Mucosa of descending colon (tissue), 3 donors: ENCODE results near the gene IREB2. TPM values are rescaled to one million over a fixed set of nuclear protein-coding genes. Genes with fewer than 3 reads are reported as not detected.

Experiments
- ATAC-seq: fragments of 200-7000 bp; cut with Tn5 transposase; one replicate; pipeline ENCODE4 v1.9.1; 2020; ENCODE audit warnings: mild to moderate bottlenecking, moderate library complexity
- DNase-seq, 3 donors: peaks; one replicate each; pipeline ENCODE4 v3.0.0-alpha.2; 2020
- H3K36me3 ChIP-seq: fragments of 200-600 bp; one replicate; pipeline ENCODE4 v1.8.0; 2021; ENCODE audit warnings: low read depth, mild to moderate bottlenecking
- H3K4me1 ChIP-seq: fragments of 200-600 bp; one replicate; pipeline ENCODE4 v1.8.0; 2021; ENCODE audit warnings: low read depth, mild to moderate bottlenecking
- H3K4me3 ChIP-seq: fragments of 200-600 bp; one replicate; pipeline ENCODE4 v1.8.0; 2021; ENCODE audit warnings: mild to moderate bottlenecking
- H3K9me3 ChIP-seq: fragments of 200-600 bp; one replicate; pipeline ENCODE4 v1.8.0; 2021; ENCODE audit warnings: mild to moderate bottlenecking
- intact Hi-C, 2 donors: fragments of 100-400 bp; cut with DNase I in 1 of 2; cut with micrococcal nuclease in 1 of 2; formaldehyde crosslinking; loops; one replicate each; pipeline versions ENCODE4 v1.11.0 to v1.11.1; 2022; cut with DNase I, micrococcal nuclease
- total RNA-seq, 3 donors: library from RNA; stranded (reverse); fragmentation: NEBNext Ultra II Directional in 2 of 3; extraction: Animal tissue kit (Norgen Biotek cat#: 25700) in 2 of 3; gene quantifications; one replicate each; pipeline versions ENCODE4 v1.2.1 to v1.2.4, GENCODE V29; 2021 to 2023
- TF ChIP-seq, protein P1 (sequence below): fragments of 200-600 bp; IDR thresholded peaks from one replicate; pipeline ENCODE4 v1.8.0; 2022; ENCODE audit warnings: antibody characterized with exemption, mild to moderate bottlenecking
- donor health status: DM: no; HTN: no; CAD: no; lungs with moderate emphysema.
- donor health status: DM: no; HTN: no; CAD: no.
- donor health status: DM: no; HTN: yes; CAD: no.

The IREB2 gene
- total RNA-seq, 3 donors from 2014 or later = 51.7 to 62.7 (median 62.0) TPM

DNA sequence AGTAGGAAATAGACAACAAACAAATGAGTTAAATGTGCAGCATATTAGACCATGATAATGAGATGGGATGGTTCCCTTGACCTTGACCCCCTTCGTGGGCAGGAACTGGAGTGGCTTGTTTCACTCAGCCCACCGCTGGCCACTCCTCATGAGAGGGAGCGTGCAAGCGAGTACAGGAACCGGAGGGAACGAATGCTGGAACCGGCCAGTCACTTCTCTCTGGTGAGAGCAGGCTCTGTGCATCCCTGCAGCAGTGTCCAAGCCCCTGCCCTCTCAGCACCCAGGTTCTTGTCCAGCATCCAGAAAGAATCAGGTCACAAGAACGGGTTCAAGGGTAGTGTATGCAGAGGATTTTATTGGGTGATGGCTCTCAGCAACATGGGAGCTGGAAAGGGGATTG is 17.2 kb upstream of the IREB2 start:
- intact Hi-C loops = loop anchor here (5.0 kb wide), 2 partner anchors 103 to 113 kb away; no protein-coding TSS in a partner anchor
- H3K4me1 ChIP-seq = peaks cover 33% of the 10 kb centered on the region
- no peak for ATAC-seq

DNA sequence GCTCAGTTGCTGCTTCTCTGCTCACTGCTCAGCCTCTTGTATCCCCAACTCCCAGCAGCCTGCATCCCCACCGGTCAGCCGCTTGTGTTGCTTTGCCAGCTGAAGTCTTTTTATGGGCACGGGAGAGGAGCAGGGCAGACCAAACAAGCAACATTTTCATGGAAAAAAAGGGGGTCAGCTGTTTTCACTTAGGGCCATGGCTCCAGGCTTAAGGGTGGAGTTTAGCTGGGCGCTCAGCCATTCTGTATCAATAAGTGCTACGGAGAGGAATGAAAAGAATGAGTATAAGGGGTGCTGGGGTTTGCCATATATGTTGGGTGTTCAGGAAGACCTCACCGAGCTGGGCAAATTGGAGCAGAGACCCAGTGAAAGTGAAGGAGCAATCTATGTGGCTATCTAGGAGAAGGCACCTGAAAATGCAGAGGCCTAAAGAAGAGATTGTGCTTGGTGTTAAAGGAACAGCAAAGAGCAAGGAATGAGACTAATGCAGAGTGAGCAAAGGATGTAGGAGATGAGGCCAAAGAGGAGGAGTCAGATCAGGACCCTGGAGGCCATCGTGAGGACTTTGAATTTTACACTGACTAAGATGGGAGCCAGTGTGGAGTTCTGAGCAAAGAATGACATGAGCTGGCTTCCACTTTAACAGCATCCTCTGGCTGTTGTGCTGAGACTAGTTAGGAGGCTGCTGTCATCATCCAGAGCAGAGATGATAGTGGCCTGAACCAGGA is 16.6 kb upstream of the IREB2 start:
- H3K4me1 ChIP-seq = peaks cover 27% of the 10 kb centered on the region
- H3K36me3 ChIP-seq = no peaks in the 10 kb centered on the region
- intact Hi-C loops = loop anchor here (5.0 kb wide), 2 partner anchors 104 to 114 kb away; no protein-coding TSS in a partner anchor
- H3K9me3 ChIP-seq = no peaks in the 10 kb centered on the region
- DNase-seq = no peak
- no peak for ATAC-seq
- no peak overlapping the region for H3K4me3 ChIP-seq
- TF ChIP-seq, protein P1, sequence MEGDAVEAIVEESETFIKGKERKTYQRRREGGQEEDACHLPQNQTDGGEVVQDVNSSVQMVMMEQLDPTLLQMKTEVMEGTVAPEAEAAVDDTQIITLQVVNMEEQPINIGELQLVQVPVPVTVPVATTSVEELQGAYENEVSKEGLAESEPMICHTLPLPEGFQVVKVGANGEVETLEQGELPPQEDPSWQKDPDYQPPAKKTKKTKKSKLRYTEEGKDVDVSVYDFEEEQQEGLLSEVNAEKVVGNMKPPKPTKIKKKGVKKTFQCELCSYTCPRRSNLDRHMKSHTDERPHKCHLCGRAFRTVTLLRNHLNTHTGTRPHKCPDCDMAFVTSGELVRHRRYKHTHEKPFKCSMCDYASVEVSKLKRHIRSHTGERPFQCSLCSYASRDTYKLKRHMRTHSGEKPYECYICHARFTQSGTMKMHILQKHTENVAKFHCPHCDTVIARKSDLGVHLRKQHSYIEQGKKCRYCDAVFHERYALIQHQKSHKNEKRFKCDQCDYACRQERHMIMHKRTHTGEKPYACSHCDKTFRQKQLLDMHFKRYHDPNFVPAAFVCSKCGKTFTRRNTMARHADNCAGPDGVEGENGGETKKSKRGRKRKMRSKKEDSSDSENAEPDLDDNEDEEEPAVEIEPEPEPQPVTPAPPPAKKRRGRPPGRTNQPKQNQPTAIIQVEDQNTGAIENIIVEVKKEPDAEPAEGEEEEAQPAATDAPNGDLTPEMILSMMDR = no peak

More for the DNA sequence above, 17.2 kb upstream of the IREB2 start:
- no peaks in the 10 kb centered on the region for H3K36me3 ChIP-seq
- H3K9me3 ChIP-seq = no peaks in the 10 kb centered on the region
- TF ChIP-seq, protein P1 = no peak
- DNase-seq = no peak
- no peak overlapping the region for H3K4me3 ChIP-seq

DNA sequence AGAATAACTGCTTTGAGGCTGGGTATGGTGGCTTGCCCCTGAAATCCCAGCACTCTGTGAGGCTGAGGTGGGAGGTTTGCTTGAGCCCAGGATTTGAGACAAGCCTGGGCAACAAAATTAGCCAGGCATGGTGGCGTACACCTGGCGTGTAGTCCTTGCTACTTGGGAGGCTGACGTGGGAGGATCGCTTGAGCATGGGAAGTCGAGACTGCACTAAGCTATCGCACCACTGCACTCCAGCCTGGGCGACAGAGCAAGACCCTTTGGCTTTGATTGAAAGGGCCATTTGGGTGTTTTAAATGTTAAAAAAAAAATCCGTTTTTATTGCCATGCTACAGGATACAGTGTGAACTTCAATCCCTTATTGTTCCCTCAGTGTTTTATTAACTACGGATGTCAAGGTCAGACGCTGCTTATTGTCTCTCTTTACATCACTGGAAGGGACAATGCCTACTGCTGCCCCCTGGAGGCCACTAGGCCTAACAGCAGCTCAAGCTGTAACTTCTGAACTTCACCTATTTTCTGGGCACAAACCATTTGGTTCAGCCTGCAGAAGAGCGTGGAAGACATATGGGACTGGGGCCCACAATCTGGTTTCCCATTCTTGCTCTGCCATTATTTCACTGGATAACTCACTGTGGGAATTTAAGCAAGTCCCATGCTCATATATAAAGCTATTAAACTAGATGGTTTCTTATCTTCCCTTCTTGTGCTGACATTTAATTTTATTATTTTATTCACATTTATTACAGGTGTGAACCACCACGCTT is 15.3 kb upstream of the IREB2 start:
- peaks cover 20% of the 10 kb centered on the region for H3K4me1 ChIP-seq
- H3K9me3 ChIP-seq = no peaks in the 10 kb centered on the region
- TF ChIP-seq, protein P1 = peak; percentile 89
- no peaks in the 10 kb centered on the region for H3K36me3 ChIP-seq
- no peak overlapping the region for H3K4me3 ChIP-seq
- peak; percentile 69 to 82 (median 80) for DNase-seq
- peak; percentile 98 for ATAC-seq
- intact Hi-C loops = loop anchor here (5.0 kb wide), 2 partner anchors 105 to 115 kb away; no protein-coding TSS in a partner anchor

DNA sequence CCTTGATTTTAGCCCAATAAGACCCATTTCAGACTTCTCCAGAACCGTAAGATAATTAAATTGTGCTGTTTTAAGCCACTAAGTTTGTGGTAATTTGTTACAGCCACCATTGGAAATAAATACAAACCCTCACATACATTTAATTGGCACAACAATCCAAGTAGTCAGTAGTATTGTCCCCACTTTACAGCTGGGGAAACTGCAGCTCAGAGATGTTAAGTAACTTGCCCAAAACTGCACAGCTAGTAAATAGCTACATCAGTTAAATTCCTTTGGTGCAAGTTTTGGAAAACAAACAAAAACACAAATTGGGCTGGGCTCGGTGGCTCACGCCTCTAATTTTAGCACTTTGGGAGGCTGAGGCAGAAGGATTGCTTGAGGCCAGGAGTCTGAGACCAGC is 13.3 kb upstream of the IREB2 start:
- H3K4me3 ChIP-seq = no peak overlapping the region
- ATAC-seq (no peak), DNase-seq (no peak)
- TF ChIP-seq, protein P1 = no peak
- H3K9me3 ChIP-seq = no peaks in the 10 kb centered on the region
- H3K4me1 ChIP-seq = peaks cover 11% of the 10 kb centered on the region
- intact Hi-C loops = loop anchor here (5.0 kb wide), 2 partner anchors 107 to 117 kb away; no protein-coding TSS in a partner anchor
- no peaks in the 10 kb centered on the region for H3K36me3 ChIP-seq

DNA sequence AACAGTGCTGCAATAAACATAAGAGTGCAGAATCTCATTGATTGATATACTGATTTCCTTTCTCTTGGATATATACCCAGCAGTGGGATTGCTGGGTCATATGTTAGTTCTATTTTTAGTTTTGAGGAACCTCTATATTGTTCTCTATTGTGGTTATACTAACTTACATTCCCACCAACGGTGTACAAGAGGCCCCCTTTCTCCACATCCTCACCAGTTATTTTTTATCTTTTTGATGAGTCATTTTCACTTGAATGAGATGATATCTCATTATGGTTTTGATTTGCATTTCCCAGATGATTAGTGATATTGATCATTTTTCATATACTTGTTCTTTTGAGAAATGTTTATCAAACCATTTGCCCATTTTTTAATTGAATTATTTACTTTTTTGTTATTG is 12.4 kb upstream of the IREB2 start:
- intact Hi-C loops = no loop called here
- DNase-seq (no peak), ATAC-seq (no peak)
- Histone ChIP-seq H3K9me3 (no peaks in the 10 kb centered on the region), H3K4me1 (peaks cover 11% of the 10 kb centered on the region), H3K4me3 (no peak overlapping the region), H3K36me3 (no peaks in the 10 kb centered on the region)
- TF ChIP-seq, protein P1 = no peak
